NB4 (cell line): Measurements from ENCODE around the gene RAI14.

Experiments used
- DNase-seq: peaks from one replicate; pipeline ENCODE4 v3.0.0; 2010; ENCODE audit warnings: low read depth
- H3K4me3 ChIP-seq: one replicate; pipeline ENCODE4 v1.5.1; 2011; ENCODE audit warnings: mild to moderate bottlenecking, low read depth, low read length, moderate library complexity
- CTCF ChIP-seq: IDR thresholded peaks from one replicate; pipeline ENCODE4 v1.5.1; 2012; ENCODE audit warnings: low read depth, low read length
- MYC ChIP-seq: IDR thresholded peaks from 2 replicates; pipeline ENCODE4 v1.6.1; 2011; ENCODE audit warnings: low read depth, low read length
- POLR2A ChIP-seq: IDR thresholded peaks from 2 replicates; pipeline ENCODE4 v1.6.1; 2011; ENCODE audit warnings: mild to moderate bottlenecking; ENCODE audit not compliant: insufficient read length; ENCODE audit errors: extremely low read depth
- TF ChIP-seq, protein P1 (sequence below): IDR thresholded peaks from 2 replicates; pipeline ENCODE4 v1.6.1; 2011; ENCODE audit warnings: low read depth, low read length

RAI14 gene

GRCh38 chr5:34684980-34685352 lies 28.8 kb downstream of the RAI14 start:
- DNase-seq = no peak
- TF ChIP-seq POLR2A (no peak), CTCF (no peak), MYC (no peak)
- TF ChIP-seq, protein P1, sequence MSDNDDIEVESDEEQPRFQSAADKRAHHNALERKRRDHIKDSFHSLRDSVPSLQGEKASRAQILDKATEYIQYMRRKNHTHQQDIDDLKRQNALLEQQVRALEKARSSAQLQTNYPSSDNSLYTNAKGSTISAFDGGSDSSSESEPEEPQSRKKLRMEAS = no peak
- H3K4me3 ChIP-seq = no peak overlapping the region

DNA sequence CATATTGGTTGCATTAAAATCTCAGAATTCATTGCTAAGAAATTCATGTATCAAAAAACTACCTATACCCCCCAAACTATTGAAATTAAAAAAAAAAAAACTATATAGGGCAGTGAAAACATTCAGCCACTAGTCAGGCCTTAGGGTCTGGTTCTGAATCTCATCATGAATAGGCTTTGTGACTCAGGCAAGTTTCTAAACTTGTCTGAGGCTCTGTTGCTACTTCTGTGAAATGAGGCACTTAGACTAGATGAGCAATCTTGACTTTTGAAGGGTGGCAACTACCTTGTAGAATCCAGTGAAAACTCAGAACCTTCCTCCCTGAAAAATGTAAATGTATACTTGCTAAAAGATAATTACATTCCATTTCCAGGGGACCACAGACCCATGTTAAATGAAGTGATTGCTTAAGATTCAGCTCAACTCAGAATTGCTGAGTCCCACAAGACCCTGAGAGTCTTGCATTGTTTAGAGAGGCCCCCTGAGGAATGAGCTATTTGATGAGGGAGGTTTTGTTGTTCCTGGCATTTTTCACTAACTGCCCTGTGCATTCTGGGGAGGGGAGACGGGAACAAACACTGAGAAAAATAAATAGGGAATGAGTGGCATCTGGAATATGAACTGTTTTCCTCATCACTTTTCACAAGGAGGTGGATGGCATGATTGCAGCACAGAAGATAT lies 29.5 kb downstream of the RAI14 start:
- TF ChIP-seq POLR2A (no peak), MYC (no peak)
- TF ChIP-seq, protein P1 = no peak
- no peak for DNase-seq
- H3K4me3 ChIP-seq = no peak overlapping the region

- H3K4me3 ChIP-seq = no peak overlapping the region
- DNase-seq = peak; percentile 50
- TF ChIP-seq POLR2A (no peak), CTCF (no peak), MYC (no peak)
- TF ChIP-seq, protein P1 = no peak
These were observed 30.7 kb downstream of the RAI14 start for GRCh38 chr5:34686762-34687268.

- TF ChIP-seq, protein P1 = no peak
- no peak for TF ChIP-seq MYC
- TF ChIP-seq CTCF = no peak
- no peak for TF ChIP-seq POLR2A
- no peak overlapping the region for H3K4me3 ChIP-seq
- no peak for DNase-seq
These were observed 31.3 kb downstream of the RAI14 start for GRCh38 chr5:34687269-34688011.

DNA sequence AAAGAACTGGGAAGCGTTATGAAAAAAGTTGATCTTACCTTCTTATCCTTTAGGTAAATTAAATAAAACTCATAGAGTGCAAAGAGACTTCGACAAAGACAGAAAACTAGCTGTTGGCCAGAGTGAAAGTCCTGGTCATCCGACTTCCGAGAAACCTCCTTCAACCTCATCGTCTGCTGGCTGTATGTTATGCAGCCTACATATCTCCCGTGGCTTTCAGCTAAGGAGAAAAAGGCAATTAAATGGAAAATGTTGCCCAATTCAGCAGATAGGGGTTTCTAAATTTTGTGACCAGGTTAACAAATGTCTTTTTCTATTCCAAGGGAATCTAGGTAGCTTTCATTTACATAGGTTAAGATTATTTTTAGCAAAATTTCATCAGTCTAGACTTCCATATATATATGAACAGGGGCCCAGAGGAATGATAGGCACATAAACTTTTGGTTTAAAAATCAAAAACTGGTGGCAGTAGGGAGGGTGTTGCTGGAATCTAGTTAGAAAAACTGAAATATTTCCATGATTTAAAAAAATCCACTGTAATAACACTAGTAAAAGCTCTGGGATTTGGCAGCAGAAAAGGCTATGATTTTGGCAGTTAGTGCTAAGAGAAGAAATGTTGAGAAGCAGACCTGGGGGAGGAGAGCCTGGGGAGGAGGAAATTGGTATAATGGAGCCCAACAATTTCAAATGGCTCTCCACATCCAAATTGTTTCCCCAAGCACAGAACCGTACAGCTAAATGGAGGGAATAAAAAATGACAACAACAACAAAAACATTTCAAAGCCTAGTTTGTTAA lies 32.1 kb downstream of the RAI14 start:
- TF ChIP-seq POLR2A (no peak), CTCF (no peak), MYC (no peak)
- TF ChIP-seq, protein P1 = no peak
- no peak overlapping the region for H3K4me3 ChIP-seq
- DNase-seq = no peak
